Liver (tissue), 9 donors: ENCODE measurements around the gene KSR2. TPM values are rescaled to one million over a fixed set of nuclear protein-coding genes. Genes with fewer than 3 reads are reported as not detected.

Source experiments
- DNase-seq: peaks from one replicate; pipeline ENCODE4 v3.0.0-alpha.2; 2017; ENCODE audit warnings: low spot score
- H3K27ac ChIP-seq, 2 donors: one replicate each; pipeline ENCODE4 v1.7.0; 2013; ENCODE audit warnings: inconsistent platforms in 2 of 2, low read length in 2 of 2, control low read depth in 1 of 2, low read depth in 1 of 2, mild to moderate bottlenecking in 1 of 2
- H3K27me3 ChIP-seq, 4 donors: one replicate each; pipeline versions ENCODE4 v1.6.1 to v1.7.0; 2013; ENCODE audit warnings: low read length in 3 of 4, inconsistent platforms in 1 of 4, mild to moderate bottlenecking in 1 of 4, moderate library complexity in 1 of 4; ENCODE audit not compliant: control insufficient read depth in 4 of 4, insufficient read depth in 4 of 4
- H3K36me3 ChIP-seq, 4 donors: one replicate each; pipeline versions ENCODE4 v1.6.1 to v1.7.0; 2013; ENCODE audit warnings: low read length in 3 of 4, mild to moderate bottlenecking in 3 of 4, low read depth in 1 of 4, moderate library complexity in 1 of 4; ENCODE audit not compliant: control insufficient read depth in 4 of 4, insufficient read depth in 3 of 4
- H3K4me1 ChIP-seq, 4 donors: one replicate each; pipeline versions ENCODE4 v1.6.1 to v1.7.0; 2013; ENCODE audit warnings: low read length in 3 of 4, mild to moderate bottlenecking in 3 of 4, moderate library complexity in 1 of 4; ENCODE audit not compliant: control insufficient read depth in 4 of 4, insufficient read depth in 4 of 4
- H3K4me3 ChIP-seq, 3 donors: one replicate each; pipeline versions ENCODE4 v1.6.1 to v1.7.0; 2013; ENCODE audit warnings: low read length in 3 of 3, control low read depth in 1 of 3, low read depth in 1 of 3, mild to moderate bottlenecking in 1 of 3
- H3K9ac ChIP-seq, 2 donors: one replicate each; pipeline ENCODE4 v1.7.0; 2013; ENCODE audit warnings: low read length in 2 of 2, mild to moderate bottlenecking in 2 of 2, moderate library complexity in 2 of 2, control low read depth in 1 of 2, low read depth in 1 of 2
- H3K9me3 ChIP-seq, 4 donors: one replicate each; pipeline versions ENCODE4 v1.6.1 to v1.7.0; 2013; ENCODE audit warnings: low read length in 3 of 4; ENCODE audit not compliant: control insufficient read depth in 4 of 4
- ATF3 ChIP-seq: IDR thresholded peaks from 2 replicates; pipeline ENCODE4 v1.6.1; 2016; ENCODE audit warnings: antibody characterized with exemption
- CTCF ChIP-seq: fragments of 150-350 bp; IDR thresholded peaks from 2 replicates; pipeline ENCODE4 v1.5.1; 2017; ENCODE audit warnings: improper control_type of control experiment, low read depth, low read length; ENCODE audit not compliant: missing input control
- FOXA1 ChIP-seq: IDR thresholded peaks from 2 replicates; pipeline ENCODE4 v1.6.1; 2016; ENCODE audit warnings: antibody characterized with exemption
- FOXA2 ChIP-seq: IDR thresholded peaks from 2 replicates; pipeline ENCODE4 v1.6.1; 2016; ENCODE audit warnings: antibody characterized with exemption
- GABPA ChIP-seq, 2 donors: IDR thresholded peaks in 1 of 2; conservative IDR thresholded peaks in 1 of 2; 2 replicates each; pipeline ENCODE4 v1.6.1; 2016; ENCODE audit warnings: antibody characterized with exemption in 2 of 2, mild to moderate bottlenecking in 1 of 2, moderate library complexity in 1 of 2
- HNF4A ChIP-seq, 2 donors: conservative IDR thresholded peaks; 2 replicates each; pipeline ENCODE4 v1.6.1; 2016; ENCODE audit warnings: antibody characterized with exemption in 2 of 2, mild to moderate bottlenecking in 2 of 2
- HNF4G ChIP-seq: IDR thresholded peaks from 2 replicates; pipeline ENCODE4 v1.6.1; 2016; ENCODE audit warnings: antibody characterized with exemption
- JUND ChIP-seq, 2 donors: IDR thresholded peaks; 2 replicates each; pipeline ENCODE4 v1.6.1; 2016; ENCODE audit warnings: antibody characterized with exemption in 2 of 2
- MAX ChIP-seq: IDR thresholded peaks from 2 replicates; pipeline ENCODE4 v1.6.1; 2016; ENCODE audit warnings: antibody characterized with exemption
- NR2F2 ChIP-seq: IDR thresholded peaks from 2 replicates; pipeline ENCODE4 v1.6.1; 2016; ENCODE audit warnings: antibody characterized with exemption
- RAD21 ChIP-seq, 2 donors: IDR thresholded peaks; 2 replicates each; pipeline ENCODE4 v1.6.1; 2016; ENCODE audit warnings: antibody characterized with exemption in 2 of 2, mild to moderate bottlenecking in 2 of 2
- REST ChIP-seq: IDR thresholded peaks from 2 replicates; pipeline ENCODE4 v1.6.1; 2016; ENCODE audit warnings: antibody characterized with exemption, mild to moderate bottlenecking
- RXRA ChIP-seq, 2 donors: IDR thresholded peaks; 2 replicates each; pipeline ENCODE4 v1.6.1; 2017 to 2018; ENCODE audit warnings: antibody characterized with exemption in 2 of 2, mild to moderate bottlenecking in 1 of 2
- SP1 ChIP-seq: IDR thresholded peaks from 2 replicates; pipeline ENCODE4 v1.6.1; 2018; ENCODE audit warnings: antibody characterized with exemption, mild to moderate bottlenecking
- TAF1 ChIP-seq: conservative IDR thresholded peaks from 2 replicates; pipeline ENCODE4 v1.6.1; 2016; ENCODE audit warnings: antibody characterized with exemption, mild to moderate bottlenecking
- YY1 ChIP-seq: IDR thresholded peaks from 2 replicates; pipeline ENCODE4 v1.6.1; 2016; ENCODE audit warnings: antibody characterized with exemption, mild to moderate bottlenecking
- ZBTB33 ChIP-seq: IDR thresholded peaks from 2 replicates; pipeline ENCODE4 v1.6.1; 2016; ENCODE audit warnings: antibody characterized with exemption
- WGBS: extraction: QIAGEN DNeasy Blood & Tissue Kit; methylation state at CpG from one replicate; pipeline ENCODE4 v1.1.7; 2013; 5-methylcytosine and 5-hydroxymethylcytosine counted together
- polyA plus RNA-seq, 2 donors: library from polyadenylated mRNA; stranded (reverse) in 1 of 2; unstranded in 1 of 2; fragments of 200-250 nt in 1 of 2; fragments of >200 nt in 1 of 2; fragmentation: Nextera tagmentation in 1 of 2; extraction: Ambion mirVana in 1 of 2; gene quantifications; one replicate each; pipeline versions ENCODE4 v1.2.1 to v1.2.3, GENCODE V29; 2013 to 2015
- total RNA-seq, 2 donors: library from RNA; depleted of rRNA; stranded (reverse); fragments of >200 nt; gene quantifications; one replicate each; pipeline ENCODE4 v1.2.3, GENCODE V29; 2014
- donor health status: healthy.
- donor health status: healthy.
- donor health status: healthy.
- donor health status: healthy.
- donor health status: healthy.

KSR2 gene
- total and polyA plus RNA-seq, 4 donors, result under 0.01 to 0.02 (median under 0.01) TPM; not detected in 1

GRCh38 chr12:117571321-117571720 lies 397.5 kb downstream of the KSR2 start:
- TF ChIP-seq GABPA (IDR thresholded peaks at IDR 0.05 in 1 of 2, conservative IDR thresholded peaks at IDR 0.05 in 1 of 2) (no peak), RXRA (IDR thresholded peaks at IDR 0.05) (no peak), YY1 (no peak), HNF4G (no peak), JUND (IDR thresholded peaks at IDR 0.05) (no peak), ZBTB33 (no peak), ATF3 (no peak), TAF1 (no peak), FOXA1 (no peak), NR2F2 (no peak), REST (no peak), CTCF (no peak), FOXA2 (no peak), SP1 (no peak), HNF4A (conservative IDR thresholded peaks at IDR 0.05) (no peak)
- 80% methylated on average over 3 of the region's 3 CpGs for WGBS
- no peaks in the 10 kb centered on the region for H3K9me3 ChIP-seq
- H3K4me3 ChIP-seq, result no peak overlapping the region
- H3K27ac ChIP-seq, result no peak overlapping the region
- no peaks in the 10 kb centered on the region for H3K36me3 ChIP-seq
- no peaks in the 10 kb centered on the region for H3K27me3 ChIP-seq
- no peak for DNase-seq
- no peak overlapping the region for H3K9ac ChIP-seq
- H3K4me1 ChIP-seq, result no peaks in the 10 kb centered on the region

GRCh38 chr12:117570608-117571007 lies 398.2 kb downstream of the KSR2 start:
- DNase-seq, result no peak
- Histone ChIP-seq H3K27me3 (no peaks in the 10 kb centered on the region), H3K9me3 (no peaks in the 10 kb centered on the region), H3K4me3 (no peak overlapping the region), H3K27ac (no peak overlapping the region), H3K4me1 (no peaks in the 10 kb centered on the region), H3K36me3 (no peaks in the 10 kb centered on the region), H3K9ac (no peak overlapping the region)
- 91% methylated on average over 6 of the region's 6 CpGs for WGBS
- TF ChIP-seq ZBTB33 (no peak), YY1 (no peak), HNF4A (conservative IDR thresholded peaks at IDR 0.05) (no peak), RAD21 (IDR thresholded peaks at IDR 0.05) (no peak), SP1 (no peak), MAX (no peak), FOXA1 (no peak), CTCF (no peak), JUND (IDR thresholded peaks at IDR 0.05) (no peak)
